A549 (cell line): Measurements from ENCODE around the gene TTC28. TPM values are rescaled to one million over a fixed set of nuclear protein-coding genes. Genes with fewer than 3 reads are reported as not detected.

Source experiments
- ATAC-seq, 2 experiments: fragments of 200-7000 bp in 1 of 2; fragments of >200 bp in 1 of 2; cut with Nextera tagmentation in 1 of 2; cut with Tn5 transposase in 1 of 2; 3 replicates each; pipeline versions ENCODE4 v1.8.0 to v1.9.1; 2018 to 2020; ENCODE audit warnings: mild to moderate bottlenecking in 1 of 2, moderate library complexity in 1 of 2
- CTCF ChIA-PET: fragments of 300-600 bp; sonication (Branson Sonifier 250); formaldehyde crosslinking; extraction: SDS; loops from one replicate; lab custom pipeline; 2021; ENCODE audit warnings: antibody characterized with exemption, inconsistent platforms; lab: Yijun Ruan, JAX
- POLR2A ChIA-PET: fragments of 350-600 bp; formaldehyde crosslinking; extraction: SDS; loops from one replicate; lab custom pipeline; 2021; ENCODE audit warnings: antibody characterized with exemption, inconsistent platforms; lab: Yijun Ruan, JAX
- DNase-seq, 2 experiments: peaks; one replicate each; pipeline versions ENCODE4 v3.0.0 to v3.0.0-alpha.2; 2011 to 2016; ENCODE audit warnings: low read depth in 1 of 2, low spot score in 1 of 2
- FAIRE-seq: peaks from 2 replicates; lab custom pipeline; 2011; peaks lifted over from hg19 to GRCh38; lab: Jason Lieb, UNC
- H3K27ac ChIP-seq, 2 experiments: fragments of >200 bp; sonication (Bioruptor Twin); formaldehyde crosslinking; 3 replicates each; pipeline ENCODE4 v1.5.1; 2016 to 2017
- H3K4me1 ChIP-seq: fragments of >200 bp; sonication (Bioruptor Twin); formaldehyde crosslinking; 3 replicates; pipeline ENCODE4 v1.6.1; 2016
- H3K4me2 ChIP-seq: fragments of >200 bp; sonication (Bioruptor Twin); formaldehyde crosslinking; 3 replicates; pipeline ENCODE4 v1.6.1; 2016
- H3K4me3 ChIP-seq: fragments of >200 bp; sonication (Bioruptor Twin); formaldehyde crosslinking; 3 replicates; pipeline ENCODE4 v1.5.1; 2016
- H3K9me3 ChIP-seq: fragments of >200 bp; sonication (Bioruptor Twin); formaldehyde crosslinking; 3 replicates; pipeline ENCODE4 v1.6.1; 2016
- BHLHE40 ChIP-seq: IDR thresholded peaks from 2 replicates; pipeline ENCODE4 v1.6.1; 2012; ENCODE audit warnings: low read depth, low read length, inconsistent platforms
- CBX8 ChIP-seq: fragments of 200-600 bp; sonication (generic); IDR thresholded peaks from 2 replicates; pipeline ENCODE4 v1.6.1; 2016
- EHMT2 ChIP-seq: fragments of 200-600 bp; sonication (generic); IDR thresholded peaks from 2 replicates; pipeline ENCODE4 v1.6.1; 2016; ENCODE audit warnings: antibody characterized with exemption, low read depth, mild to moderate bottlenecking, moderate library complexity
- ESRRA ChIP-seq: fragments of 150-350 bp; IDR thresholded peaks from 2 replicates; pipeline ENCODE4 v1.6.1; 2014; ENCODE audit warnings: mild to moderate bottlenecking, low read length, borderline replicate concordance
- FOSL2 ChIP-seq, 2 experiments: fragments of 450-650 bp in 1 of 2; fragments of >200 bp in 1 of 2; sonication (Bioruptor Twin) in 1 of 2; formaldehyde crosslinking; IDR thresholded peaks; 2 replicates each; pipeline versions ENCODE4 v1.5.0 to v1.6.1; 2016 to 2020; ENCODE audit warnings: mild to moderate bottlenecking in 1 of 2, moderate library complexity in 1 of 2
- GATA3 ChIP-seq: IDR thresholded peaks from 2 replicates; pipeline ENCODE4 v1.6.1; 2012; ENCODE audit warnings: borderline replicate concordance
- HEYL ChIP-seq: fragments of 250-450 bp; sonication (Bioruptor Pico); IDR thresholded peaks from 2 replicates; pipeline ENCODE4 v1.8.0; 2021; ENCODE audit warnings: mild to moderate bottlenecking, moderate library complexity
- HOXA7 ChIP-seq: fragments of 250-450 bp; sonication (Bioruptor Pico); IDR thresholded peaks from 2 replicates; pipeline ENCODE4 v1.5.0; 2020; ENCODE audit warnings: mild to moderate bottlenecking, moderate library complexity
- HOXB5 ChIP-seq: fragments of 250-450 bp; sonication (Bioruptor Pico); IDR thresholded peaks from 2 replicates; pipeline ENCODE4 v1.5.0; 2020; ENCODE audit warnings: mild to moderate bottlenecking, moderate library complexity
- JUN ChIP-seq, 2 experiments: fragments of >200 bp; sonication (Bioruptor Twin); formaldehyde crosslinking; IDR thresholded peaks; 2 replicates in 1 of 2; 3 replicates in 1 of 2; pipeline ENCODE4 v1.6.1; 2016 to 2017
- KDM5A ChIP-seq: fragments of 200-600 bp; sonication (generic); IDR thresholded peaks from 2 replicates; pipeline ENCODE4 v1.6.1; 2016; ENCODE audit warnings: antibody characterized with exemption, mild to moderate bottlenecking
- NFE2L2 ChIP-seq: fragments of 150-350 bp; conservative IDR thresholded peaks from 2 replicates; pipeline ENCODE4 v1.6.1; 2014; ENCODE audit warnings: low read length
- NR3C1 ChIP-seq: fragments of >200 bp; sonication (Bioruptor Twin); formaldehyde crosslinking; IDR thresholded peaks from 3 replicates; pipeline ENCODE4 v1.6.1; 2017
- PHF8 ChIP-seq: fragments of 200-600 bp; sonication (generic); IDR thresholded peaks from 2 replicates; pipeline ENCODE4 v1.6.1; 2016; ENCODE audit warnings: low read depth, mild to moderate bottlenecking, antibody characterized with exemption, moderate library complexity, borderline replicate concordance
- POLR2A ChIP-seq: IDR thresholded peaks from 2 replicates; pipeline ENCODE4 v1.6.1; 2012; ENCODE audit warnings: mild to moderate bottlenecking, low read length
- POLR2AphosphoS2 ChIP-seq: conservative IDR thresholded peaks from 2 replicates; pipeline ENCODE4 v1.6.1; 2012; ENCODE audit warnings: low read length, improper control_type of control experiment, inconsistent platforms
- RCOR1 ChIP-seq: fragments of 150-350 bp; IDR thresholded peaks from 2 replicates; pipeline ENCODE4 v1.6.1; 2014; ENCODE audit warnings: antibody characterized with exemption, low read length, low read depth
- RNF2 ChIP-seq: fragments of 200-600 bp; sonication (generic); IDR thresholded peaks from 2 replicates; pipeline ENCODE4 v1.6.1; 2016; ENCODE audit warnings: low read depth, mild to moderate bottlenecking, antibody characterized with exemption, moderate library complexity, borderline replicate concordance
- TP53 ChIP-seq: fragments of 250-450 bp; sonication (Bioruptor Pico); IDR thresholded peaks from 2 replicates; pipeline ENCODE4 v1.5.0; 2021; ENCODE audit warnings: mild to moderate bottlenecking, moderate library complexity
- WGBS: methylation state at CpG from one replicate; pipeline ENCODE4 v1.1.6; 2017; ENCODE audit errors: missing lambda C conversion rate; 5-methylcytosine and 5-hydroxymethylcytosine counted together
- polyA plus RNA-seq, 4 experiments: library from polyadenylated mRNA; depleted of rRNA in 3 of 4; stranded (reverse); fragments of >200 nt; fragmentation: RNase III in 1 of 4; extraction: RNeasy Plus Mini Kit Qiagen cat#74134 plus additional on column Dnase treatment in 1 of 4; gene quantifications; 2 replicates in 3 of 4; 3 replicates in 1 of 4; pipeline ENCODE4 v1.2.3, GENCODE V29; 2011 to 2017
- TF ChIP-seq, protein P1 (sequence below): fragments of 250-450 bp; sonication (Bioruptor Pico); IDR thresholded peaks from 2 replicates; pipeline ENCODE4 v1.5.0; 2021; ENCODE audit warnings: mild to moderate bottlenecking, moderate library complexity, borderline replicate concordance
- TF ChIP-seq, protein P2 (sequence below): IDR thresholded peaks from 2 replicates; pipeline ENCODE4 v1.6.1; 2012
- TF ChIP-seq, protein P3 (sequence below): fragments of 250-450 bp; sonication (Bioruptor Pico); IDR thresholded peaks from 2 replicates; pipeline ENCODE4 v1.5.0; 2020; ENCODE audit warnings: low read depth, mild to moderate bottlenecking, moderate library complexity
- TF ChIP-seq, protein P4 (sequence below): IDR thresholded peaks from 2 replicates; pipeline ENCODE4 v1.6.1; 2012; ENCODE audit warnings: low read depth, borderline replicate concordance

Gene TTC28
- polyA plus RNA-seq, 2 of the 4 experiments (the other 2 are of a cell fraction): 2.6 to 3.8 TPM

DNA sequence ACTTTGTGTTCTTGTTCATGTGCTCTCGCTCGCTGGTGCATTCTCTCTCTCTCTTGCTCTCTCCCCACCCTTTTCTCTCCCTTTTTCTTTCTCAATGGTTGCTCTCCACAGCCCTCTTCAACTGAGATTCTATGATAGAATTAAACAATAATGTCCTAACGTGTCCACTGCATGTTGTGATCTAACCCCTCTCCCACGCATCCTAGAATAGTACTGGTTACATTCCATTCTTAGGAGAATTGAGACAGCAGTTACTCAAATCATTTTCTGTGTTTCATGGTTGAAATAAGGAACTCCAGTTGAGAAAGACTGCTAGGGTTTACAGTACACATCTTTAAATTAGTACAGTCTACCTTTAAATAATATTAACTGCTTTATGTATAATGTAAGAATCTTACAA is 442.5 kb downstream of the TTC28 start:
- H3K4me3 ChIP-seq: no peak overlapping the region
- 83% methylated on average over 4 of the region's 4 CpGs for WGBS
- H3K27ac ChIP-seq: no peak overlapping the region
- H3K4me1 ChIP-seq: no peaks in the 10 kb centered on the region
- POLR2A ChIA-PET: no interaction called here
- ATAC-seq (no peak), FAIRE-seq (no peak), DNase-seq (no peak)
- H3K9me3 ChIP-seq: no peaks in the 10 kb centered on the region
- TF ChIP-seq CBX8: no peak
- no peak for TF ChIP-seq RNF2
- no peak for TF ChIP-seq POLR2AphosphoS2
- TF ChIP-seq NFE2L2: no peak
- TF ChIP-seq FOSL2 (IDR thresholded peaks at IDR 0.05): no peak
- no peak for TF ChIP-seq FOSL2 (CRISPR knock-in tag; IDR thresholded peaks at IDR 0.05)
- no peak for TF ChIP-seq PHF8
- TF ChIP-seq, protein P1, sequence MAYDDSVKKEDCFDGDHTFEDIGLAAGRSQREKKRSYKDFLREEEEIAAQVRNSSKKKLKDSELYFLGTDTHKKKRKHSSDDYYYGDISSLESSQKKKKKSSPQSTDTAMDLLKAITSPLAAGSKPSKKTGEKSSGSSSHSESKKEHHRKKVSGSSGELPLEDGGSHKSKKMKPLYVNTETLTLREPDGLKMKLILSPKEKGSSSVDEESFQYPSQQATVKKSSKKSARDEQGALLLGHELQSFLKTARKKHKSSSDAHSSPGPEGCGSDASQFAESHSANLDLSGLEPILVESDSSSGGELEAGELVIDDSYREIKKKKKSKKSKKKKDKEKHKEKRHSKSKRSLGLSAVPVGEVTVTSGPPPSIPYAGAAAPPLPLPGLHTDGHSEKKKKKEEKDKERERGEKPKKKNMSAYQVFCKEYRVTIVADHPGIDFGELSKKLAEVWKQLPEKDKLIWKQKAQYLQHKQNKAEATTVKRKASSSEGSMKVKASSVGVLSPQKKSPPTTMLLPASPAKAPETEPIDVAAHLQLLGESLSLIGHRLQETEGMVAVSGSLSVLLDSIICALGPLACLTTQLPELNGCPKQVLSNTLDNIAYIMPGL: no peak
- no peak for TF ChIP-seq RCOR1
- TF ChIP-seq JUN (IDR thresholded peaks at IDR 0.05): no peak
- no peak for TF ChIP-seq GATA3
- no peak overlapping the region for H3K4me2 ChIP-seq
- CTCF ChIA-PET: interaction anchor here (1.3 kb wide), 1 partner anchor 16 kb away, joined by 4 read pairs; no protein-coding TSS in a partner anchor

DNA sequence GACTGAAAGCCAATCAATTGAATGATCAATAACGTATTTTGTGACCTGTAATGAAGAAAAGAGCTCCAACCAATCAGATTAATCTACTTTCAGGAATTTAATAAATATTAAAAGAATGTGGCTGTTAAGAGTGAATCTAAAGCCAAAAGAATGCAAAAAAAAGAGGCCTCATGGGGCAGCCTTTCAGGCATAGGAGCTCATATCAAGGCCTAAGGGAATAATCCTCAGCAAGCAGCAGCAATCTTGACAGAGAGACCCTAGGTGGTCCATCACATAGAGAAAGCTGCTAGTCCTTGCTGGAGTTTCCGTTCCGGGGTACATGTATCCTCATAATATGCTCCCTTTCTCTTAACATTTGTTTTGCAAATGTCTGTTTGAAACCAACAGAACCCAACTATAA is 447.4 kb downstream of the TTC28 start:
- FAIRE-seq: no peak
- TF ChIP-seq POLR2A (no peak), CBX8 (no peak), EHMT2 (no peak), ESRRA (no peak), RCOR1 (no peak), HOXB5 (CRISPR knock-in tag) (no peak)
- TF ChIP-seq, protein P1: no peak
- TF ChIP-seq, protein P2, sequence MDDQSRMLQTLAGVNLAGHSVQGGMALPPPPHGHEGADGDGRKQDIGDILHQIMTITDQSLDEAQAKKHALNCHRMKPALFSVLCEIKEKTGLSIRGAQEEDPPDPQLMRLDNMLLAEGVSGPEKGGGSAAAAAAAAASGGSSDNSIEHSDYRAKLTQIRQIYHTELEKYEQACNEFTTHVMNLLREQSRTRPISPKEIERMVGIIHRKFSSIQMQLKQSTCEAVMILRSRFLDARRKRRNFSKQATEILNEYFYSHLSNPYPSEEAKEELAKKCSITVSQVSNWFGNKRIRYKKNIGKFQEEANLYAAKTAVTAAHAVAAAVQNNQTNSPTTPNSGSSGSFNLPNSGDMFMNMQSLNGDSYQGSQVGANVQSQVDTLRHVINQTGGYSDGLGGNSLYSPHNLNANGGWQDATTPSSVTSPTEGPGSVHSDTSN: no peak
- TF ChIP-seq, protein P3, sequence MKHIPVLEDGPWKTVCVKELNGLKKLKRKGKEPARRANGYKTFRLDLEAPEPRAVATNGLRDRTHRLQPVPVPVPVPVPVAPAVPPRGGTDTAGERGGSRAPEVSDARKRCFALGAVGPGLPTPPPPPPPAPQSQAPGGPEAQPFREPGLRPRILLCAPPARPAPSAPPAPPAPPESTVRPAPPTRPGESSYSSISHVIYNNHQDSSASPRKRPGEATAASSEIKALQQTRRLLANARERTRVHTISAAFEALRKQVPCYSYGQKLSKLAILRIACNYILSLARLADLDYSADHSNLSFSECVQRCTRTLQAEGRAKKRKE (CRISPR knock-in tag): no peak

DNA sequence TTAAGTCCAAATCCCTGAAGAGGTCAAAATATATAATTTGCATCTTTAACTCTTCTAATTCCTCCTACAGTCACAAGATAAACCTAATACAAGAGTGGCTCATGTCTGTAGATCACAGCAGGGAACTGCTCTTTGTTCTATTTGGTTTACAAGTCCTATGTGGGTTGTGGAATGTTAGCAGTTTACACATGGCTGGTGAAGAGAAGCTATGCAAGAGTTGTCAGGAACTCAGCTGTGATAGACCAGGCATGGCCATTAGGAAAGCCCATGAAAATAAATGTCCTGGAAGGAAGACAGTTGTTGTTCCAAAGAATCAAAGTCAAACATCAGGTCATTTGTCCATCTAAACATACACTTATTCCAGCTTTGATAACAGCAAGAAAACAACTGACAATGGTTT is 448.2 kb downstream of the TTC28 start:
- DNase-seq (no peak), FAIRE-seq (no peak), ATAC-seq (no peak)
- no peaks in the 10 kb centered on the region for H3K9me3 ChIP-seq
- no peak for TF ChIP-seq TP53 (CRISPR knock-in tag)
- TF ChIP-seq BHLHE40: no peak
- TF ChIP-seq RCOR1: no peak
- no peak for TF ChIP-seq KDM5A
- no peak for TF ChIP-seq HEYL (CRISPR knock-in tag)
- TF ChIP-seq, protein P4, sequence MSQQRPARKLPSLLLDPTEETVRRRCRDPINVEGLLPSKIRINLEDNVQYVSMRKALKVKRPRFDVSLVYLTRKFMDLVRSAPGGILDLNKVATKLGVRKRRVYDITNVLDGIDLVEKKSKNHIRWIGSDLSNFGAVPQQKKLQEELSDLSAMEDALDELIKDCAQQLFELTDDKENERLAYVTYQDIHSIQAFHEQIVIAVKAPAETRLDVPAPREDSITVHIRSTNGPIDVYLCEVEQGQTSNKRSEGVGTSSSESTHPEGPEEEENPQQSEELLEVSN: no peak
- TF ChIP-seq NR3C1: no peak
- TF ChIP-seq EHMT2: no peak
- no peak for TF ChIP-seq HOXA7
- no peak overlapping the region for H3K4me2 ChIP-seq
- H3K27ac ChIP-seq: no peak overlapping the region
- ChIA-PET CTCF (no interaction called here), POLR2A (no interaction called here)
- H3K4me3 ChIP-seq: no peak overlapping the region
- H3K4me1 ChIP-seq: no peaks in the 10 kb centered on the region

More for the DNA sequence above, 447.4 kb downstream of the TTC28 start:
- ChIA-PET CTCF (interaction anchor here (0.7 to 1.0 kb wide), 2 partner anchors 25 to 623 kb away, joined by 3 read pairs; no protein-coding TSS in a partner anchor), POLR2A (no interaction called here)
- Histone ChIP-seq H3K27ac (no peak overlapping the region), H3K9me3 (no peaks in the 10 kb centered on the region), H3K4me2 (no peak overlapping the region), H3K4me3 (no peak overlapping the region), H3K4me1 (no peaks in the 10 kb centered on the region)
- DNase-seq (no peak), ATAC-seq (no peak)
- 90% methylated on average over 3 of the region's 3 CpGs for WGBS
